Dendritic cell treated with granulocyte-macrophage colony-stimulating factor and Interleukin-4, amounts not matched to agents 40 ng/mL and 50 ng/mL, for 4 days (primary cell): Measurements from ENCODE around the gene DAPK1.
"Not testable (repeated sequence)": the region's sequence is repeated elsewhere in the genome, so short reads cannot be mapped to it uniquely, and the experiment has no call there.

Source experiments
- H3K27ac Mint-ChIP-seq: one replicate; pipeline ENCODE4 v1.8.0; 2022; ENCODE audit warnings: mild to moderate bottlenecking, mixed read lengths
- H3K27me3 Mint-ChIP-seq: one replicate; pipeline ENCODE4 v1.8.0; 2022; ENCODE audit warnings: mild to moderate bottlenecking, mixed read lengths
- H3K36me3 Mint-ChIP-seq: one replicate; pipeline ENCODE4 v1.8.0; 2022; ENCODE audit warnings: low read depth, mixed read lengths
- H3K4me1 Mint-ChIP-seq: one replicate; pipeline ENCODE4 v1.8.0; 2022; ENCODE audit warnings: low read depth, mixed read lengths
- H3K4me3 Mint-ChIP-seq: one replicate; pipeline ENCODE4 v1.8.0; 2022; ENCODE audit warnings: mild to moderate bottlenecking, moderate library complexity, mixed read lengths
- H3K9me3 Mint-ChIP-seq: one replicate; pipeline ENCODE4 v1.8.0; 2022; ENCODE audit warnings: mixed read lengths
- intact Hi-C: fragments of 100-400 bp; cut with micrococcal nuclease; formaldehyde crosslinking; loops from one replicate; pipeline ENCODE4 v1.15.0; 2022

The DAPK1 gene

DNA sequence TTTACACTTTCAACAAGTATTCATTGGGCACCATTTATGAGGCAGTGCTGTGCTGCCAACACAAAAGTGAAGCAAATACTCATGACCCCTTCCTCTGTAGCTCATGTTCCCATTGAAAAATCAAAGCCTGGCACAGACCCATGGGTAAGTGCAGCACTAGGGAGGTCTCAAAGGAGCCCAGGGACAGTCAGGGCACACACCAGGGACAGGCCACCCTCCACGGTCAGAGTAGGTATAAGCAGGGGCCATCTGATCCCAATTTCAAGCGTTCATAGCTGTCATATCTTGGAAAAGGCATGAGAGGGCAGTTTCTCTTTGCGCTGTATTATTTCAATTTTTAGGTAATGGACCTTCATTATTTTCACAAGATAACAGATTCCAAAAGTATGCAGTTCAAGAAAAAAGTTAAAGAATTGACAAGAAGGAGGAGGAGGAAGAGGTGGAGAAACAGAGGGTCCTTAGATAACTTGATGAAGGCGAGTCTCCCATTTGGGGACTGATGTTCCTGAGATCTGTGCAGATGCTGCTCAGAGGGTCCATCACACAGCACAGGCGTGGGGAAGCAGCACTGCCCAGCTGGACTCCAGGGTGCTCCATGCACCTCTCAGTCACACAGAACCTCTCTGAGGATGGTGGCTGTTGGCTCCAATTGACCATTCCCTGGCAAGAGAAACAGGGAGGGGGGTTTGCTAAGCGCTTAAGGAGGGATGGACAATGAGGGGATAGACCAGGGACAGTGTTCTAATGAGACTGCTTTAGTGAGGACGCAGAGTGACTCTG, 235.8 kb downstream of the DAPK1 start:
- no peak overlapping the region for H3K4me3 Mint-ChIP-seq

DNA sequence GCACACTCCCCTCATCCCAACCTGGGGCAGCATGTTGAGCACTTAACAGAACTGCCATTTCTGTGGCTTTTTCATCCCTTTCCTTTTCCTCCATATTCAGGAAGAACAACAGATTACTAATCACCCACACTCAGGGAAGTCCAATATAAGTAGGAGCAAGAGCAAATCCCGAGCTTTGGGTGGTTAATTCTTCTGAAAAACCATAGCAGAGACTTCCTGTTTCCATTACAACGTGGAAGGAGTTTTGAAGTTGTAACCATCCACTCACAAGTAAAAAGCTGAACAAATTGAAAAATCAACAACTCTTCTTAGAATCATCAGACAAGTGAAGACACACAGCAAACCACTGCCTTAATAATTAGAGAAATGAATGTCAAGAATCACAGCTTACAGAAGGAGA, 236.4 kb downstream of the DAPK1 start:
- H3K9me3 Mint-ChIP-seq = no peaks in the 10 kb centered on the region

More for the DNA sequence above, 235.8 kb downstream of the DAPK1 start:
- Mint-ChIP-seq H3K4me1 (peaks cover 36% of the 10 kb centered on the region), H3K27ac (peak overlapping the region; percentile 82), H3K27me3 (peaks cover 22% of the 10 kb centered on the region), H3K36me3 (peaks cover 34% of the 10 kb centered on the region), H3K9me3 (no peaks in the 10 kb centered on the region)
- intact Hi-C loops = no loop called here

DNA sequence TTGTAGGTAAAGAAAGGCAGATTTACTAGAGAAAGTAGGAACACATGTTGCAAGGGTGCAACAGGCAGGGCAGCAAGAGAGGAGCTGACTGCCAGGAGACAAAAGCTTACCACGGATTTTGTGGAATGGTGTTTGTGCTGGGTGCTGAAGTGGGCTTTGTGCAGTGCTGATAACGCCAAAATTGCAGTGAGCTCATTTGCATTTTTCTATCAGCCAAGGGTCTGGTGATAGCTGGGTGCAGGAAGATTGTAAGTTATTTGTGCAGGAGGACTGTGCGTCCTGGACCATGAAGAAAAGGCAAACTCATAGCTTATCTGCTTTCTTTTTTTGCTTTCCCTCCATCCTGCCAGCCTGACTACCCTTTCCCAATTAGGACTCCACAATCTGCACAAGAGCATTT, 241.9 kb downstream of the DAPK1 start:
- Mint-ChIP-seq H3K4me3 (no peak overlapping the region), H3K4me1 (peaks cover 19% of the 10 kb centered on the region), H3K27ac (no peak overlapping the region), H3K27me3 (peaks cover 33% of the 10 kb centered on the region), H3K36me3 (no peaks in the 10 kb centered on the region), H3K9me3 (peaks cover 16% of the 10 kb centered on the region)
- intact Hi-C loops = no loop called here

More for the DNA sequence above, 236.4 kb downstream of the DAPK1 start:
- H3K27me3 Mint-ChIP-seq = peaks cover 22% of the 10 kb centered on the region
- peaks cover 27% of the 10 kb centered on the region for H3K36me3 Mint-ChIP-seq
- H3K4me1 Mint-ChIP-seq = peaks cover 29% of the 10 kb centered on the region
- no peak overlapping the region for H3K4me3 Mint-ChIP-seq
- intact Hi-C loops = no loop called here
- H3K27ac Mint-ChIP-seq = peak overlapping the region; percentile 82

DNA sequence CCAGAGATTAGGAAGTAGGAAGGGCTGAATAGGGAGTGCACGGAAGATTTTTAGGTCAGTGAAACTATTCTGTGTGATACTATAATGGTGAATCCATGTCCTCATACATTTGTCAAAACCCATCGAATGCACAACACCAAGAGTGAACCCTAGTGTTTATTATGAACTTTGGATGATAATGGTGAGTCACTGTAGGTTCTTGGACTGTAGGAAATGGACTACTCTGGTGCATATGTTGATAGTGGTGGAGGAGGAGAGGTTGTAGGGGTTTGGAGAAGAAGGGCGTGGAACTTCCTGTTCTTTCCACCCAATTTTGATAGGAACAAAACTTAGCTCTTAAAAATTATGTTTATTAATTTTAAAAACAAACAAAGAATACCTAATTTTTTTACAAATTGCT, 242.5 kb downstream of the DAPK1 start:
- no peak overlapping the region for H3K4me3 Mint-ChIP-seq
- H3K4me1 Mint-ChIP-seq = peaks cover 19% of the 10 kb centered on the region
- H3K9me3 Mint-ChIP-seq = peaks cover 16% of the 10 kb centered on the region
- no peak overlapping the region for H3K27ac Mint-ChIP-seq
- no peaks in the 10 kb centered on the region for H3K36me3 Mint-ChIP-seq
- intact Hi-C loops = no loop called here
- peaks cover 31% of the 10 kb centered on the region for H3K27me3 Mint-ChIP-seq

DNA sequence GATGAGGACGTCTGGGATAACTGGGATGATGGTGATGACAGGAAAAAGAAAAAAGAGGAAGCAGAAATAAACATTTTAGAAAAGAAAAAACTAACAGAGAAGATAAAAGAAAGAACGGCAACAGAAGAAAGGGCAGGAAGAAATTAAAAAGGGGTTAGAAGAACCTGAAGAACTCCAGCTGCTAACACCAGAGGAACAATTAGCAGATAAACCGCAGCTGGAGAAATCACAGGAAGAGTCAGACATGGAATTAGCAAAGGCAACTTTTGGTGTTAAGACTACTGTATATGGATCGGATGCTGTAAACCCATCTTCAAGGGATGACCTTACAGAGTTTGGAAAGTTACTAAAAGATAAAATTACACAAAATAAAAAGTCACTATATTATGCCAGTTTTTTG, 243.7 kb downstream of the DAPK1 start:
- H3K4me3 Mint-ChIP-seq = no peak overlapping the region
- peaks cover 19% of the 10 kb centered on the region for H3K4me1 Mint-ChIP-seq
- H3K36me3 Mint-ChIP-seq = no peaks in the 10 kb centered on the region
- H3K27me3 Mint-ChIP-seq = peaks cover 33% of the 10 kb centered on the region
- H3K27ac Mint-ChIP-seq = no peak overlapping the region
- H3K9me3 Mint-ChIP-seq = peaks cover 16% of the 10 kb centered on the region
- intact Hi-C loops = no loop called here

DNA sequence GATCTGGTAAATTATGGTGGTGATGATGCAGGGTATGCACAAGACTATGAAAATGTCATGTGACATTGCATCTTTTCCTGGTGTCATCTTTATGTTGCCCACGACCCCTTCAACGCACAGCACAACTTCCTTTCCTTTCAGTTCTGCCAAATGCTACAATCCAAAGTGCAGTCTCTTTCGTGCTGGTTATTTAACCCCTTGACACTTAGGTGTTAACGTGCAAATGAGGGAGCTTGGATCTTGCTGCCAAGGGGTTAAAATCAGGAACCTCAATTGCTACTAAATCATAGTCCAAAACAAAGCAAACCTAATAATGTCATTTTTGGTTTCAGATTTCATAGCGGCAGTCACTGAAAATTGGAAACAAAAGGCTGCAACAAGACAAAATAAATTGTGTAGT, 244.2 kb downstream of the DAPK1 start:
- peaks cover 16% of the 10 kb centered on the region for H3K9me3 Mint-ChIP-seq
- peaks cover 19% of the 10 kb centered on the region for H3K4me1 Mint-ChIP-seq
- intact Hi-C loops = no loop called here
- H3K36me3 Mint-ChIP-seq = no peaks in the 10 kb centered on the region
- peaks cover 35% of the 10 kb centered on the region for H3K27me3 Mint-ChIP-seq
- H3K4me3 Mint-ChIP-seq = no peak overlapping the region
- no peak overlapping the region for H3K27ac Mint-ChIP-seq

DNA sequence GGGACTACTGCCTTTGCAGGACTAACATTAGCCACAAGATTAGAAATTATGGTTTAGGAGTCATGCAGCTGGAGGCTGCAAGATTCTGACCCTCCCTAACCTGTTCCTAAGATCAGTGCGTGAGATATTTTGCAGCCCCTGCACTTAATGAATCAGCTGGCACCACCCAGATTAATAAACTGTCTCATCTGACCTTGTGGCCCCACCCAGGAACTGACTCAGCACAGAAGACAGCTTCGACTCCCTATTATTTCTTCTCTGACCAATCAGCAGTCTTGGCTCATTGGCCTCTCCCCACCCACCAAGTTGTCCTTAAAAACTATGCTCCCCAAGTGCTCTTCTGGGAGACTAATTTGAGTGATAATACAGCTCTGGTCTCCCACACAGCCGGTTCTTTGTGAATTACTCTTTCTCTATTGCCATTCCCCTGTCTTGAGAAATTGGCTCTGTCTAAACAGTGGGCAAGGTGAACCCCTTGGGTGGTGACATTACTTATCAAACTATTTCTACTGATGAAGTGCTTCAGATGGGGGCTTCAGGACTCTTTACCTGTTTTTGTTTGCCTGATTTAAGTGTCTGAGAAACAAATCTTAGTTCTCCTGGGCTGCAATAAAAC, 245.3 kb downstream of the DAPK1 start:
- no peaks in the 10 kb centered on the region for H3K36me3 Mint-ChIP-seq
- intact Hi-C loops = no loop called here
- H3K27me3 Mint-ChIP-seq = peaks cover 41% of the 10 kb centered on the region
- peaks cover 16% of the 10 kb centered on the region for H3K9me3 Mint-ChIP-seq
- H3K4me1 Mint-ChIP-seq = peaks cover 19% of the 10 kb centered on the region
- no peak overlapping the region for H3K4me3 Mint-ChIP-seq
- no peak overlapping the region for H3K27ac Mint-ChIP-seq

DNA sequence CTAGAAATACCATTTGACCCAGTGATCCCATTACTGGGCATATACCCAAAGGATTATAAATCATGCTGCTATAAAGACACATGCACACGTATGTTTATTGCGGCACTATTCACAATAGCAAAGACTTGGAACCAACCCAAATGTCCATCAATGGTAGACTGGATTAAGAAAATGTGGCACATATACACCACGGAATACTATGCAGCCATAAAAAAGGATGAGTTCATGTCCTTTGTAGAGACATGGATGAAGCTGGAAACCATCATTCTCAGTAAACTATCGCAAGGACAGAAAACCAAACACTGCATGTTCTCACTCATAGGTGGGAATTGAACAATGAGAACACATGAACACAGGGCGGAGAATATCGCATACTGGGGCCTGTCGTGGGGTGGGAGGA, 246.6 kb downstream of the DAPK1 start:
- H3K36me3 Mint-ChIP-seq, intact Hi-C loops, H3K27ac Mint-ChIP-seq, H3K4me3 Mint-ChIP-seq: not testable (repeated sequence)
- Mint-ChIP-seq H3K4me1 (peaks cover 25% of the 10 kb centered on the region), H3K9me3 (peaks cover 16% of the 10 kb centered on the region), H3K27me3 (peaks cover 44% of the 10 kb centered on the region)

DNA sequence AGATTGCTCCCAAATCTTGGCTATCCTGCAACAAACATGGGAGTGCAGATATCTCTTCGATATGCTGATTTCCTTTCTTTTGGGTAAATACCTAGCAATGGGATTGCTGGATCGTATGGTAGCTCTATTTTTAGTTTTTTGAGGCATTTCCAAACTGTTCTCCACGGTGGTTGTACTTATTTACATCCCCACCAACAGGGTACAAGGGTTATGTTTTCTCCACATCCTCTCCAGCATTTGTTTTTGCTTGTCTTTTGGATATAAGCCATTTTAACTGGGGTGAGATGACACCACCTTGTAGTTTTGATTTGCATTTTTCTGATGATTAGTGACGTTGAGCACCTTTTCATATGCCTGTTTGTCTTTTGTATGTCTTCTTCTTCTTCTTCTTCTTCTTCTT, 248.5 kb downstream of the DAPK1 start:
- Mint-ChIP-seq H3K4me3 (no peak overlapping the region), H3K27ac (no peak overlapping the region), H3K9me3 (peaks cover 16% of the 10 kb centered on the region), H3K4me1 (peaks cover 21% of the 10 kb centered on the region), H3K36me3 (no peaks in the 10 kb centered on the region), H3K27me3 (peaks cover 36% of the 10 kb centered on the region)
- intact Hi-C loops = no loop called here

DNA sequence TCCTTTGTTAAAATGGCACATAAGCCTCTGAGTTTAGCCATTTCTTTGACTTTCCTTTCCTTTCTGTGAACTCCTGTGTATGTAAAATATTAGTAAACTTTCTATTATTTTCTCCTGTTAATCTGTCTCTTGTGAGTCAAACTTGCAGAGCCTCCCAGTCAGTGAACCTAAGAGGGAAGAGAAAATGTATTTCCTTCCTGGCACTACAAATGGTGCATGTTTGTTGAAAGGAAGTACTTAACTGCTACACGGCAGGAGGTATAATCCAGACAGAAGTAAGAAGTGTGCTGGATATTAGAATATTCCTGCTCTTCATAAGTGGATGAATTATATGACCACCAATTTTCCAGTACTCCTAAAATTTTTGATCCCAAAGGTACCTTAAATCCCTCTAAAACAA, 251.2 kb downstream of the DAPK1 start:
- Mint-ChIP-seq H3K4me1 (peaks cover 5% of the 10 kb centered on the region), H3K36me3 (no peaks in the 10 kb centered on the region), H3K27ac (no peak overlapping the region), H3K27me3 (peaks cover 31% of the 10 kb centered on the region), H3K9me3 (peaks cover 11% of the 10 kb centered on the region), H3K4me3 (no peak overlapping the region)
- intact Hi-C loops = no loop called here

DNA sequence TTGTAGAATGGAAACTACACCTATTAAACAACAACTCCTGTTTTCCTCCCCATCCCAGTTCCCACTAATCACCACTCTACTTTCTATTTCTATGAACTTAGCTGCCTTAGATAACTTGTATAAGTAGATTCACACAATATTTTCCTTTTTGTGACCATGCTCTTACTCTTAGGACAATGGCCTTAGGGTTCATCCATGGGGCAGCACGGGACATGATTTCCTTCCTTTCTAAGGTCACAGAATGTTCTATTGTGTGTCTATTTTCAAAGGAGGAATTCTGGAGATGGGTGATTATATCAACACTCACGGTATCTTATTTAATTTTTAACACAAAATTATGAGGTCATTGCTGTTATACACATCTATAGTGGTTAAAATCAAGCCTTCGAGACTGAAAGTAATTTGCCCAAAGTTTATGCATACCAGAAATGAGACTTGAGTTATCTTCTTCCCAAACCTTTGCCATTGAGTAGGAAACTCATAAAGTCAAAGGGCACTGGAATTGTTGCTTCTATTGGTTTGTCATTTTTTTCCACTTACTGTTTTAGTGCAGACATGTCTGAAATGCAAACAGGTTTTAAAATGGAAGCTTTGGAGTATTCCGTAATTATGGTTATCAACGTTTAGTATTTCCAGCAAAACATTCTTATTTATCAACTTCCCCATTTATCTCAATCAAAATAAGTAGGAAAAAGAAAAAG, 251.8 kb downstream of the DAPK1 start:
- peaks cover 5% of the 10 kb centered on the region for H3K4me1 Mint-ChIP-seq
- H3K4me3 Mint-ChIP-seq = no peak overlapping the region
- intact Hi-C loops = no loop called here
- H3K36me3 Mint-ChIP-seq = no peaks in the 10 kb centered on the region
- peaks cover 9% of the 10 kb centered on the region for H3K9me3 Mint-ChIP-seq
- no peak overlapping the region for H3K27ac Mint-ChIP-seq
- H3K27me3 Mint-ChIP-seq = peaks cover 31% of the 10 kb centered on the region

DNA sequence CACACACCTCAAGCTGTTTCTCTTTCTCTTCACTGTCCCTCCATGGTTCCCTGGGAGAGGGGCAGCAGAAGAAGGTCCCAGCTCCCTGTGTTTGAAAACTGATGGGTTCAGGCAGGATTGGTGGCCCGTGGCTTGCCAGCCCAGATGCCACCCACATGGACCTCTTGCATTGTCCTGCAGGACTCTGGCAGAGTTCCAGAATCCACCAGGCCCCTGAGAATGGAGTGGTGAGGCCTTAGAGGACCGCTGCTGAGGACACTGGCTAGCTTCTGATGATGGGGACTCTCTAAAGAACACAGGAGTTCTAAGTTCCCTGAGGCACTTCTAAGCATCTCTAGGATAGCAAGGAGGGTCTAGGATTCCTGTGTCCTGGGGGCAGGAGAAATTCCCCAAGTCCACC, 253.1 kb downstream of the DAPK1 start:
- Mint-ChIP-seq H3K27me3 (peaks cover 33% of the 10 kb centered on the region), H3K36me3 (no peaks in the 10 kb centered on the region), H3K4me1 (peaks cover 5% of the 10 kb centered on the region), H3K27ac (no peak overlapping the region), H3K4me3 (no peak overlapping the region), H3K9me3 (peaks cover 9% of the 10 kb centered on the region)
- intact Hi-C loops = no loop called here

DNA sequence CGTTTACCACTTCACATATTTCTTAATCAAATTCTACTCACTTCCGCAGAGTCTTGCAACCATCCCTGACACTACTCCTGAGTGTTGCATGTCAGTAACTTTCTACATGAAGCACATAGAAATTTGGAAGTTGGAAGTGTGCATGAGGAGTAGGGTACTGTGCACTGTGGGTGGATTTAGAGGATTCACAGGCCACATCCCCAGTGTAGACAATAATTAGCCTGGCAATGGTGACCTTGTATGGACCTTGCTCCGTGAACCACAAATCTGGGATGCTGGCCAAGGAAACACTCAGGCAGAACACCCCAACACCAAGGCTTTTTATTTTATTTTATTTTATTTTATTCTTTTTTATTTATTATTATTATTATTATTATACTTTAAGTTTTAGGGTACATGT, 253.8 kb downstream of the DAPK1 start:
- Mint-ChIP-seq H3K4me3 (no peak overlapping the region), H3K36me3 (no peaks in the 10 kb centered on the region), H3K4me1 (peaks cover 5% of the 10 kb centered on the region), H3K27ac (no peak overlapping the region), H3K27me3 (peaks cover 28% of the 10 kb centered on the region), H3K9me3 (peaks cover 9% of the 10 kb centered on the region)
- intact Hi-C loops = no loop called here

DNA sequence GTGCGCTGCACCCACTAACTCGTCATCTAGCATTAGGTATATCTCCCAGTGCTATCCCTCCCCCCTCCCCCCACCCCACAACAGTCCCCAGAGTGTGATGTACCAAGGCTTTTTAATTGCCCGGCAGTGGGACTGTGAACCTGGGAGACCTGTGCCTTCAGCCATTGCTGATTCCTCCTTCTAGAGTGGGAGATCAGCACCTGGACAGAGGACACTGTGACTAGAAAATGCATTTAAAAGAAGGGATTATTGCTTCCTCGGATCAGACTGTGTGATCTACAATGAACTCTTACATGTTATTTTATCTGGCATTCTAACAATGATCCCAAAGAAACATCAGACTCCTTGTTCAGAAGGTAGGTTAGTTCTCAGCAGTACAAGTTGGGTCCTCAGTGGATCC, 254.2 kb downstream of the DAPK1 start:
- Mint-ChIP-seq H3K27me3 (peaks cover 25% of the 10 kb centered on the region), H3K36me3 (no peaks in the 10 kb centered on the region), H3K4me1 (peaks cover 5% of the 10 kb centered on the region), H3K4me3 (no peak overlapping the region), H3K9me3 (peaks cover 9% of the 10 kb centered on the region), H3K27ac (no peak overlapping the region)
- intact Hi-C loops = no loop called here
